AG04449 (cell line): ENCODE data around the gene SLC13A2.

Experiments used
- CTCF ChIA-PET: fragments of 350-600 bp; formaldehyde crosslinking; extraction: SDS; loops from one replicate; lab custom pipeline; 2021; ENCODE audit warnings: antibody characterized with exemption; lab: Yijun Ruan, JAX
- POLR2A ChIA-PET: fragments of 400-600, 350-600 bp; formaldehyde crosslinking; extraction: SDS; loops from one replicate; lab custom pipeline; 2020; ENCODE audit warnings: antibody characterized with exemption, inconsistent platforms; lab: Yijun Ruan, JAX
- DNase-seq: peaks from one replicate; pipeline ENCODE4 v3.0.0-alpha.2; 2010; ENCODE audit warnings: low read depth, low spot score
- H3K4me3 ChIP-seq: 2 replicates; pipeline ENCODE4 v1.5.1; 2011; ENCODE audit warnings: low read depth, mild to moderate bottlenecking, control low read depth, low read length
- CTCF ChIP-seq: IDR thresholded peaks from one replicate; pipeline ENCODE4 v1.5.1; 2011; ENCODE audit warnings: mild to moderate bottlenecking, moderate library complexity, low read length, control low read depth, inconsistent platforms; ENCODE audit not compliant: insufficient read depth; ENCODE audit errors: missing control alignments

SLC13A2 gene

GRCh38 chr17:28506763-28507487, 33.5 kb downstream of the SLC13A2 start:
- no peak for TF ChIP-seq CTCF
- CTCF ChIA-PET, result interaction anchor here (1.1 to 6.9 kb wide), 4 partner anchors 12 to 113 kb away, joined by 3 to 43 read pairs (median 12); no protein-coding TSS in a partner anchor
- no peak overlapping the region for H3K4me3 ChIP-seq
- POLR2A ChIA-PET, result no interaction called here
- DNase-seq, result no peak

GRCh38 chr17:28507567-28508203, 34.2 kb downstream of the SLC13A2 start:
- ChIA-PET CTCF (interaction anchor here (1.1 to 6.9 kb wide), 4 partner anchors 13 to 112 kb away, joined by 3 to 43 read pairs (median 12); no protein-coding TSS in a partner anchor), POLR2A (no interaction called here)
- H3K4me3 ChIP-seq, result no peak overlapping the region
- no peak for TF ChIP-seq CTCF
- DNase-seq, result no peak

- H3K4me3 ChIP-seq, result no peak overlapping the region
- no peak for DNase-seq
- no peak for TF ChIP-seq CTCF
- ChIA-PET CTCF (interaction anchor here (4.6 to 6.9 kb wide), 2 partner anchors 14 to 32 kb away, joined by 20 to 43 read pairs; no protein-coding TSS in a partner anchor), POLR2A (no interaction called here)
Measured at GRCh38 chr17:28508211-28508724, 34.8 kb downstream of the SLC13A2 start.

GRCh38 chr17:28509789-28510188, 36.3 kb downstream of the SLC13A2 start:
- H3K4me3 ChIP-seq, result no peak overlapping the region
- ChIA-PET POLR2A (no interaction called here), CTCF (interaction anchor here (0.8 to 4.6 kb wide), 3 partner anchors 14 to 30 kb away, joined by 3 to 20 read pairs (median 3); no protein-coding TSS in a partner anchor)
- no peak for TF ChIP-seq CTCF
- DNase-seq, result no peak

- TF ChIP-seq CTCF, result no peak
- H3K4me3 ChIP-seq, result no peak overlapping the region
- POLR2A ChIA-PET, result no interaction called here
- no peak for DNase-seq
- CTCF ChIA-PET, result interaction anchor here (2.3 kb wide), 1 partner anchor 10 kb away, joined by 13 read pairs; no protein-coding TSS in a partner anchor
Measured at GRCh38 chr17:28511858-28512461, 38.5 kb downstream of the SLC13A2 start.
